HCT116 (cell line): ENCODE results near the gene TTLL5. TPM values are rescaled to one million over a fixed set of nuclear protein-coding genes. Genes with fewer than 3 reads are reported as not detected.

ENCODE experiments used
- ATAC-seq: fragments of 200-7000 bp; cut with Tn5 transposase; 2 replicates; pipeline ENCODE4 v1.9.1; 2020; ENCODE audit warnings: mild to moderate bottlenecking, moderate library complexity
- BruUV-seq: library from RNA; stranded (reverse); fragments of 400-500 nt; replicated peaks from 2 replicates; lab custom pipeline; 2021; lab: Mats Ljungman, UMichigan
- CTCF ChIA-PET: fragments of 300-600 bp; sonication (Branson Sonifier 250); formaldehyde crosslinking; loops from one replicate; lab custom pipeline; 2021; ENCODE audit warnings: antibody characterized with exemption; lab: Charles Lee
- POLR2A ChIA-PET: fragments of 300-600, 350-600 bp; sonication (Branson Sonifier 250); formaldehyde crosslinking; loops from one replicate; lab custom pipeline; 2021; ENCODE audit warnings: antibody characterized with exemption; lab: Charles Lee
- RAD21 ChIA-PET, 2 experiments: fragments of 300-600 bp; sonication (Branson Sonifier 250); formaldehyde crosslinking; loops; one replicate each; lab custom pipeline; 2023; ENCODE audit warnings: low total read pairs in 2 of 2; ENCODE audit not compliant: uncharacterized antibody in 2 of 2, unreplicated experiment in 2 of 2, low non-redundant PET in 1 of 2; lab: Charles Lee
- DNase-seq: peaks from one replicate; pipeline ENCODE4 v3.0.0-alpha.2; 2010; ENCODE audit warnings: low read depth, low spot score
- H2AFZ ChIP-seq: fragments of 200-600 bp; shearing (Covaris generic), sonication (generic); 2 replicates; pipeline ENCODE4 v1.6.1; 2017; ENCODE audit warnings: low read depth, mixed run types, mixed read lengths, antibody characterized with exemption, low read length; ENCODE audit not compliant: poor library complexity, severe bottlenecking
- H3K27ac ChIP-seq: 2 replicates; pipeline ENCODE4 v1.5.1; 2012; ENCODE audit warnings: low read depth, low read length
- H3K27me3 ChIP-seq: fragments of 200-600 bp; sonication (generic); 2 replicates; pipeline ENCODE4 v1.6.1; 2016; ENCODE audit warnings: mixed run types, low read length, mixed read lengths; ENCODE audit not compliant: insufficient read depth
- H3K36me3 ChIP-seq, 2 experiments: fragments of 200-500 bp in 1 of 2; fragments of 200-600 bp in 1 of 2; sonication (Bioruptor generic) in 1 of 2; sonication (generic) in 1 of 2; 2 replicates each; pipeline versions ENCODE4 v1.5.1 to v1.6.1; 2014 to 2016; ENCODE audit warnings: low read length in 2 of 2, inconsistent platforms in 1 of 2, mixed read lengths in 1 of 2, mixed run types in 1 of 2; ENCODE audit not compliant: insufficient read depth in 2 of 2, control insufficient read depth in 1 of 2
- H3K4me1 ChIP-seq, 2 experiments: fragments of 200-600 bp in 1 of 2; sonication (generic) in 1 of 2; 2 replicates each; pipeline versions ENCODE4 v1.5.1 to v1.6.1; 2012 to 2017; ENCODE audit warnings: low read length in 2 of 2, inconsistent platforms in 1 of 2, mild to moderate bottlenecking in 1 of 2, mixed read lengths in 1 of 2, mixed run types in 1 of 2, moderate library complexity in 1 of 2; ENCODE audit not compliant: insufficient read depth in 2 of 2, control insufficient read depth in 1 of 2
- H3K4me2 ChIP-seq: fragments of 200-600 bp; sonication (generic); 2 replicates; pipeline ENCODE4 v1.6.1; 2017; ENCODE audit warnings: mixed run types, low read length, mixed read lengths
- H3K4me3 ChIP-seq, 2 experiments: fragments of 200-600 bp in 1 of 2; sonication (generic) in 1 of 2; replicated peaks in 1 of 2; 2 replicates each; pipeline ENCODE4 v1.5.1; 2011 to 2016; ENCODE audit warnings: low read length in 2 of 2, control low read depth in 1 of 2, low read depth in 1 of 2, mild to moderate bottlenecking in 1 of 2, mixed read lengths in 1 of 2, mixed run types in 1 of 2
- H3K79me2 ChIP-seq: fragments of 200-600 bp; sonication (generic); 2 replicates; pipeline ENCODE4 v1.6.1; 2017; ENCODE audit warnings: mild to moderate bottlenecking, mixed run types, low read length, moderate library complexity, mixed read lengths; ENCODE audit not compliant: insufficient read depth
- H3K9ac ChIP-seq: fragments of 200-600 bp; sonication (generic); 2 replicates; pipeline ENCODE4 v1.6.1; 2016; ENCODE audit warnings: low read length, mixed read lengths
- H3K9me2 ChIP-seq: fragments of 200-600 bp; sonication (generic), shearing (Covaris generic); 2 replicates; pipeline ENCODE4 v1.6.1; 2017; ENCODE audit warnings: mixed run types, mild to moderate bottlenecking, moderate library complexity; ENCODE audit not compliant: insufficient read depth
- H3K9me3 ChIP-seq, 2 experiments: fragments of 200-500 bp in 1 of 2; fragments of 200-600 bp in 1 of 2; sonication (Bioruptor generic) in 1 of 2; sonication (generic) in 1 of 2; 2 replicates each; pipeline ENCODE4 v1.6.1; 2014 to 2017; ENCODE audit warnings: low read length in 2 of 2, mixed read lengths in 2 of 2, inconsistent platforms in 1 of 2, low read depth in 1 of 2, mild to moderate bottlenecking in 1 of 2, mixed run types in 1 of 2, moderate library complexity in 1 of 2; ENCODE audit not compliant: control insufficient read depth in 1 of 2, insufficient read depth in 1 of 2
- H4K20me1 ChIP-seq: fragments of 200-600 bp; sonication (generic), shearing (Covaris generic); 2 replicates; pipeline ENCODE4 v1.6.1; 2017; ENCODE audit warnings: mixed run types, mild to moderate bottlenecking, moderate library complexity; ENCODE audit not compliant: insufficient read depth
- CTCF ChIP-seq, 3 experiments: fragments of 200-600 bp in 1 of 3; sonication (generic) in 1 of 3; IDR thresholded peaks in 2 of 3; conservative IDR thresholded peaks in 1 of 3; 2 replicates each; pipeline ENCODE4 v1.5.1; 2012 to 2017; ENCODE audit warnings: low read depth in 2 of 3, low read length in 2 of 3, antibody characterized with exemption in 1 of 3, borderline replicate concordance in 1 of 3, control low read depth in 1 of 3, mild to moderate bottlenecking in 1 of 3, mixed read lengths in 1 of 3, mixed run types in 1 of 3, moderate library complexity in 1 of 3; ENCODE audit not compliant: insufficient read depth in 1 of 3
- EGR1 ChIP-seq: IDR thresholded peaks from 2 replicates; pipeline ENCODE4 v1.6.1; 2012; ENCODE audit warnings: low read depth
- ELF1 ChIP-seq: IDR thresholded peaks from 2 replicates; pipeline ENCODE4 v1.6.1; 2012; ENCODE audit warnings: low read depth, borderline replicate concordance
- EZH2 ChIP-seq: fragments of 200-600 bp; sonication (generic); IDR thresholded peaks from 2 replicates; pipeline ENCODE4 v1.6.1; 2017; ENCODE audit warnings: antibody characterized with exemption, mixed run types
- POLR2AphosphoS5 ChIP-seq: IDR thresholded peaks from 2 replicates; pipeline ENCODE4 v1.6.1; 2011; ENCODE audit warnings: mild to moderate bottlenecking, low read depth, low read length, moderate library complexity
- TCF7L2 ChIP-seq: IDR thresholded peaks from 2 replicates; pipeline ENCODE4 v1.7.0; 2011; ENCODE audit warnings: borderline replicate concordance, inconsistent platforms; ENCODE audit not compliant: insufficient read depth, insufficient read length; ENCODE audit errors: extremely low read depth
- YY1 ChIP-seq: IDR thresholded peaks from 2 replicates; pipeline ENCODE4 v1.6.1; 2011; ENCODE audit warnings: low read length, low read depth, moderate library complexity, mild to moderate bottlenecking; ENCODE audit not compliant: insufficient replicate concordance; ENCODE audit errors: extremely low read depth
- ZFX ChIP-seq: fragments of 450-650 bp; IDR thresholded peaks from 2 replicates; pipeline ENCODE4 v1.6.1; 2017
- intact Hi-C: fragments of 100-400 bp; cut with micrococcal nuclease; formaldehyde crosslinking; loops from 2 replicates; pipeline ENCODE4 v1.10.0; 2022
- total RNA-seq: library from RNA; stranded (reverse); gene quantifications from one replicate; pipeline ENCODE4 v1.2.1, GENCODE V29; 2021; ENCODE audit not compliant: unreplicated experiment
- TF ChIP-seq, protein P1 (sequence below): IDR thresholded peaks from 2 replicates; pipeline ENCODE4 v1.6.1; 2012; ENCODE audit warnings: low read depth
- TF ChIP-seq, protein P2 (sequence below): IDR thresholded peaks from 2 replicates; pipeline ENCODE4 v1.6.1; 2011; ENCODE audit warnings: mild to moderate bottlenecking, low read length, moderate library complexity; ENCODE audit not compliant: insufficient replicate concordance; ENCODE audit errors: extremely low read depth
- TF ChIP-seq, protein P3 (sequence below): IDR thresholded peaks from 2 replicates; pipeline ENCODE4 v1.6.1; 2012

The TTLL5 gene
- total RNA-seq, 1 experiment from 2014 or later, result 26.2 TPM

DNA sequence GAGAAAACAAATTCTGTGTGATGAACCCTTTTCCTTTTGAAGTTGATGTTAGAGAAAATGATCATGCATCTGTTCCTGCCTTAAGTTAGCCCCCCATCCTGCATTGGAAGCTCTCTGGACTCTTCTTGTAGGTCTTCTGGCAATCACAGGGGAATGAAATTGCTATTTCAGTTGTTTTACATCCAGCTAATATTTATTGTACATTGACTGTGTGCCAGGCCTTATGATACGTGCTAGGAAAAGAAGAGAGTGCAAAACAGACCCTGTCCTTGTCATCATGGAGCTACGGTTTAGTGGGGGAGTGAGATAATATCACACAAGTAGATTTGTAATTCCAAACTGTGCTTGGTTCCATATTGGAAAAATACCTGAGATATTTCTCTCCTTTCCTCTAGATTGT, 202.2 kb downstream of the TTLL5 start:
- H3K27me3 ChIP-seq, result no peaks in the 10 kb centered on the region
- TF ChIP-seq, protein P1, sequence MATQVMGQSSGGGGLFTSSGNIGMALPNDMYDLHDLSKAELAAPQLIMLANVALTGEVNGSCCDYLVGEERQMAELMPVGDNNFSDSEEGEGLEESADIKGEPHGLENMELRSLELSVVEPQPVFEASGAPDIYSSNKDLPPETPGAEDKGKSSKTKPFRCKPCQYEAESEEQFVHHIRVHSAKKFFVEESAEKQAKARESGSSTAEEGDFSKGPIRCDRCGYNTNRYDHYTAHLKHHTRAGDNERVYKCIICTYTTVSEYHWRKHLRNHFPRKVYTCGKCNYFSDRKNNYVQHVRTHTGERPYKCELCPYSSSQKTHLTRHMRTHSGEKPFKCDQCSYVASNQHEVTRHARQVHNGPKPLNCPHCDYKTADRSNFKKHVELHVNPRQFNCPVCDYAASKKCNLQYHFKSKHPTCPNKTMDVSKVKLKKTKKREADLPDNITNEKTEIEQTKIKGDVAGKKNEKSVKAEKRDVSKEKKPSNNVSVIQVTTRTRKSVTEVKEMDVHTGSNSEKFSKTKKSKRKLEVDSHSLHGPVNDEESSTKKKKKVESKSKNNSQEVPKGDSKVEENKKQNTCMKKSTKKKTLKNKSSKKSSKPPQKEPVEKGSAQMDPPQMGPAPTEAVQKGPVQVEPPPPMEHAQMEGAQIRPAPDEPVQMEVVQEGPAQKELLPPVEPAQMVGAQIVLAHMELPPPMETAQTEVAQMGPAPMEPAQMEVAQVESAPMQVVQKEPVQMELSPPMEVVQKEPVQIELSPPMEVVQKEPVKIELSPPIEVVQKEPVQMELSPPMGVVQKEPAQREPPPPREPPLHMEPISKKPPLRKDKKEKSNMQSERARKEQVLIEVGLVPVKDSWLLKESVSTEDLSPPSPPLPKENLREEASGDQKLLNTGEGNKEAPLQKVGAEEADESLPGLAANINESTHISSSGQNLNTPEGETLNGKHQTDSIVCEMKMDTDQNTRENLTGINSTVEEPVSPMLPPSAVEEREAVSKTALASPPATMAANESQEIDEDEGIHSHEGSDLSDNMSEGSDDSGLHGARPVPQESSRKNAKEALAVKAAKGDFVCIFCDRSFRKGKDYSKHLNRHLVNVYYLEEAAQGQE, result no peak
- TF ChIP-seq EZH2, result no peak
- no peak overlapping the region for H3K4me2 ChIP-seq
- POLR2A ChIA-PET, result interaction anchor here (0.7 kb wide), 1 partner anchor 847 kb away, joined by 3 read pairs; no protein-coding TSS in a partner anchor
- no peak overlapping the region for H3K27ac ChIP-seq
- H3K9me2 ChIP-seq, result no peaks in the 10 kb centered on the region
- peaks cover 24 to 48% of the 10 kb centered on the region in 2 experiments for H3K4me1 ChIP-seq
- no peaks in the 10 kb centered on the region for H3K9me3 ChIP-seq
- no peaks in the 10 kb centered on the region for H3K79me2 ChIP-seq
- H3K4me3 ChIP-seq, result no peak overlapping the region
- H3K36me3 ChIP-seq, result no peaks in the 10 kb centered on the region
- ATAC-seq (no peak), DNase-seq (no peak)
- RAD21 ChIA-PET, result no interaction called here
- intact Hi-C loops, result no loop called here
- no peaks in the 10 kb centered on the region for H4K20me1 ChIP-seq
- H3K9ac ChIP-seq, result no peak overlapping the region
- BruUV-seq, result no TSS peak
- H2AFZ ChIP-seq, result no peak overlapping the region
- CTCF ChIA-PET, result no interaction called here

DNA sequence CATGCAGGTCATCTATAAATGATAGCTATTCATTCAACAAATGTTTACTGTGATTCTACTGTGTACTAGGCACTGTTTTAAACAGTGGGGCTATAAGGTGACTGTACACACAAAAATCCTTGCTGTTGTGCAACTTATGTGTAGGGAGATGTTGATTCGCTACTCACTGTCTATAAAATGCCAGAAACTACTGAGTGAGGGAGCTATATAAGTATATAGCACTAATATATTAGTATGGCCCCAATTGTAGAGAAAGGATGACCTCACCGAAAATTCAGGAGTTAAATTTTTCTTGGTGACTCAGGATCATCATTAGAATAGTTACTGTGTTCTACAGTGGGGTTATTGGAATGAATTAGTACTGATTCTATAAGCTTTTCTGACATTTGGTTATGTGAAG, 203.3 kb downstream of the TTLL5 start:
- H3K4me1 ChIP-seq, result peaks cover 35 to 59% of the 10 kb centered on the region in 2 experiments
- H3K4me3 ChIP-seq, result no peak overlapping the region
- no peak overlapping the region for H2AFZ ChIP-seq
- no TSS peak for BruUV-seq
- ATAC-seq (no peak), DNase-seq (no peak)
- H3K9me3 ChIP-seq, result no peaks in the 10 kb centered on the region
- no peaks in the 10 kb centered on the region for H3K79me2 ChIP-seq
- ChIA-PET RAD21 (no interaction called here), CTCF (interaction anchor here (2.2 kb wide), 1 partner anchor 42 kb away, joined by 11 read pairs; no protein-coding TSS in a partner anchor), POLR2A (no interaction called here)
- no peak overlapping the region for H3K4me2 ChIP-seq
- intact Hi-C loops, result no loop called here
- no peak overlapping the region for H3K9ac ChIP-seq
- 0 out of 4 replicates have a peak, but pooled peaks cover 0 to 1% of the 10 kb centered on the region in 2 experiments for H3K36me3 ChIP-seq
- H3K9me2 ChIP-seq, result no peaks in the 10 kb centered on the region
- no peak overlapping the region for H3K27ac ChIP-seq
- no peaks in the 10 kb centered on the region for H3K27me3 ChIP-seq
- H4K20me1 ChIP-seq, result no peaks in the 10 kb centered on the region
- no peak for TF ChIP-seq ZFX
- no peak for TF ChIP-seq CTCF (IDR thresholded peaks at IDR 0.05 in 2 of 3, conservative IDR thresholded peaks at IDR 0.05 in 1 of 3; ENCODE audit: borderline replicate concordance in 1 of 3, insufficient read depth in 1 of 3, low read depth in 2 of 3, low read length in 2 of 3)
- TF ChIP-seq POLR2AphosphoS5, result no peak
- TF ChIP-seq, protein P2, sequence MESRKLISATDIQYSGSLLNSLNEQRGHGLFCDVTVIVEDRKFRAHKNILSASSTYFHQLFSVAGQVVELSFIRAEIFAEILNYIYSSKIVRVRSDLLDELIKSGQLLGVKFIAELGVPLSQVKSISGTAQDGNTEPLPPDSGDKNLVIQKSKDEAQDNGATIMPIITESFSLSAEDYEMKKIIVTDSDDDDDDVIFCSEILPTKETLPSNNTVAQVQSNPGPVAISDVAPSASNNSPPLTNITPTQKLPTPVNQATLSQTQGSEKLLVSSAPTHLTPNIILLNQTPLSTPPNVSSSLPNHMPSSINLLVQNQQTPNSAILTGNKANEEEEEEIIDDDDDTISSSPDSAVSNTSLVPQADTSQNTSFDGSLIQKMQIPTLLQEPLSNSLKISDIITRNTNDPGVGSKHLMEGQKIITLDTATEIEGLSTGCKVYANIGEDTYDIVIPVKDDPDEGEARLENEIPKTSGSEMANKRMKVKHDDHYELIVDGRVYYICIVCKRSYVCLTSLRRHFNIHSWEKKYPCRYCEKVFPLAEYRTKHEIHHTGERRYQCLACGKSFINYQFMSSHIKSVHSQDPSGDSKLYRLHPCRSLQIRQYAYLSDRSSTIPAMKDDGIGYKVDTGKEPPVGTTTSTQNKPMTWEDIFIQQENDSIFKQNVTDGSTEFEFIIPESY, result no peak
- TF ChIP-seq TCF7L2, result no peak
- TF ChIP-seq, protein P3, sequence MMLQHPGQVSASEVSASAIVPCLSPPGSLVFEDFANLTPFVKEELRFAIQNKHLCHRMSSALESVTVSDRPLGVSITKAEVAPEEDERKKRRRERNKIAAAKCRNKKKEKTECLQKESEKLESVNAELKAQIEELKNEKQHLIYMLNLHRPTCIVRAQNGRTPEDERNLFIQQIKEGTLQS, result no peak
- TF ChIP-seq ELF1, result no peak
- TF ChIP-seq YY1, result no peak
- TF ChIP-seq EGR1, result no peak
